ENCODE measurements around the gene CYP4F22. TPM values are rescaled to one million over a fixed set of nuclear protein-coding genes. Genes with fewer than 3 reads are reported as not detected.

The CYP4F22 gene
- total and polyA plus RNA-seq, 10 of the 15 experiments (the other 5 are each of a cell fraction or from before 2014, with no cell fraction given), result not detected

DNA sequence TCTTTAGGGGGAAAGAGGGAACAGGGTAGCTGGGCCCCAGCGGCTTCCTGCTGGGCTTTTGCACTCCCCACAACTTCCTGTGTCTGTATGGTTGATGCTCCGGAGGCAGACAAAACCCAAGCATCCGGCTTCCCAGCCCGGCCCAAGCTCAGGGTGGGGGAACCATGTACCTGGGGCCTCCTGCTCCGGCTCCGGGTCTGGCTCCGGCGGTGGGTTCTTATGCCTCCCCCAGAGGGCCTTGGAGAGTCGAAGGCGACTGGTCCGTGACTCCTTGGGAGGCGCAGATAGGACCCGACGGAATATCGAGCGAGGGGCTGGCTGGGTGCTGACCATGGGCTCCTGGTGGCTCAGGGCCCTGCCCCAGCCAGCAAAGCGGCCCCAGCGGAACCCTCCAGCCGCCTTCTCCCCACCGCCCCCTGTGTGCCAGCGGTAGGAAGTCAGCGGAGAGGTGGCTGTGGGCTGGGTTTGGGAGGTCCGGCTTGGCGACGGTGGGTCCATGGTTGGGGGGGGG is 44.4 kb upstream of the CYP4F22 start (continued):
- TF ChIP-seq HCFC1 (IDR thresholded peaks at IDR 0.05; ENCODE audit: low read length), result peak; percentile 44; the same call in 1 of the 2 replicates
- TF ChIP-seq EZH2 (IDR thresholded peaks at IDR 0.05; ENCODE audit: borderline replicate concordance, control insufficient read depth, low read depth, low read length), result no peak
- TF ChIP-seq, protein P1, sequence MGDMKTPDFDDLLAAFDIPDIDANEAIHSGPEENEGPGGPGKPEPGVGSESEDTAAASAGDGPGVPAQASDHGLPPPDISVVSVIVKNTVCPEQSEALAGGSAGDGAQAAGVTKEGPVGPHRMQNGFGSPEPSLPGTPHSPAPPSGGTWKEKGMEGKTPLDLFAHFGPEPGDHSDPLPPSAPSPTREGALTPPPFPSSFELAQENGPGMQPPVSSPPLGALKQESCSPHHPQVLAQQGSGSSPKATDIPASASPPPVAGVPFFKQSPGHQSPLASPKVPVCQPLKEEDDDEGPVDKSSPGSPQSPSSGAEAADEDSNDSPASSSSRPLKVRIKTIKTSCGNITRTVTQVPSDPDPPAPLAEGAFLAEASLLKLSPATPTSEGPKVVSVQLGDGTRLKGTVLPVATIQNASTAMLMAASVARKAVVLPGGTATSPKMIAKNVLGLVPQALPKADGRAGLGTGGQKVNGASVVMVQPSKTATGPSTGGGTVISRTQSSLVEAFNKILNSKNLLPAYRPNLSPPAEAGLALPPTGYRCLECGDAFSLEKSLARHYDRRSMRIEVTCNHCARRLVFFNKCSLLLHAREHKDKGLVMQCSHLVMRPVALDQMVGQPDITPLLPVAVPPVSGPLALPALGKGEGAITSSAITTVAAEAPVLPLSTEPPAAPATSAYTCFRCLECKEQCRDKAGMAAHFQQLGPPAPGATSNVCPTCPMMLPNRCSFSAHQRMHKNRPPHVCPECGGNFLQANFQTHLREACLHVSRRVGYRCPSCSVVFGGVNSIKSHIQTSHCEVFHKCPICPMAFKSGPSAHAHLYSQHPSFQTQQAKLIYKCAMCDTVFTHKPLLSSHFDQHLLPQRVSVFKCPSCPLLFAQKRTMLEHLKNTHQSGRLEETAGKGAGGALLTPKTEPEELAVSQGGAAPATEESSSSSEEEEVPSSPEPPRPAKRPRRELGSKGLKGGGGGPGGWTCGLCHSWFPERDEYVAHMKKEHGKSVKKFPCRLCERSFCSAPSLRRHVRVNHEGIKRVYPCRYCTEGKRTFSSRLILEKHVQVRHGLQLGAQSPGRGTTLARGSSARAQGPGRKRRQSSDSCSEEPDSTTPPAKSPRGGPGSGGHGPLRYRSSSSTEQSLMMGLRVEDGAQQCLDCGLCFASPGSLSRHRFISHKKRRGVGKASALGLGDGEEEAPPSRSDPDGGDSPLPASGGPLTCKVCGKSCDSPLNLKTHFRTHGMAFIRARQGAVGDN (IDR thresholded peaks at IDR 0.05), result peak; percentile 54
- TF ChIP-seq TCF7 (IDR thresholded peaks at IDR 0.05; ENCODE audit: borderline replicate concordance), result no peak
- peak; percentile 21; the same call in 1 of the 2 replicates for TF ChIP-seq NBN (IDR thresholded peaks at IDR 0.05)
- TF ChIP-seq ASH2L (IDR thresholded peaks at IDR 0.05; ENCODE audit: borderline replicate concordance, low read depth), result no peak
- 0 out of 2 replicates have a peak, but pooled peaks have one; percentile 25 for TF ChIP-seq TCF3 (IDR thresholded peaks at IDR 0.05; ENCODE audit: borderline replicate concordance, insufficient read depth, low read depth, low read length)
- peak; percentile 69 for TF ChIP-seq LARP7 (IDR thresholded peaks at IDR 0.05)
- TF ChIP-seq, protein P2, sequence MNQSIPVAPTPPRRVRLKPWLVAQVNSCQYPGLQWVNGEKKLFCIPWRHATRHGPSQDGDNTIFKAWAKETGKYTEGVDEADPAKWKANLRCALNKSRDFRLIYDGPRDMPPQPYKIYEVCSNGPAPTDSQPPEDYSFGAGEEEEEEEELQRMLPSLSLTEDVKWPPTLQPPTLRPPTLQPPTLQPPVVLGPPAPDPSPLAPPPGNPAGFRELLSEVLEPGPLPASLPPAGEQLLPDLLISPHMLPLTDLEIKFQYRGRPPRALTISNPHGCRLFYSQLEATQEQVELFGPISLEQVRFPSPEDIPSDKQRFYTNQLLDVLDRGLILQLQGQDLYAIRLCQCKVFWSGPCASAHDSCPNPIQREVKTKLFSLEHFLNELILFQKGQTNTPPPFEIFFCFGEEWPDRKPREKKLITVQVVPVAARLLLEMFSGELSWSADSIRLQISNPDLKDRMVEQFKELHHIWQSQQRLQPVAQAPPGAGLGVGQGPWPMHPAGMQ (IDR thresholded peaks at IDR 0.05; ENCODE audit: borderline replicate concordance), result no peak
- 0 out of 4 replicates have a peak, but pooled peaks of 1 of the 2 experiments have one; percentile 26 for TF ChIP-seq BHLHE40 (IDR thresholded peaks at IDR 0.05; ENCODE audit: borderline replicate concordance in 1 of 2, low read depth in 2 of 2, low read length in 1 of 2)
- TF ChIP-seq CHD1 (IDR thresholded peaks at IDR 0.05; ENCODE audit: low read depth, low read length), result no peak
- TF ChIP-seq, protein P3, sequence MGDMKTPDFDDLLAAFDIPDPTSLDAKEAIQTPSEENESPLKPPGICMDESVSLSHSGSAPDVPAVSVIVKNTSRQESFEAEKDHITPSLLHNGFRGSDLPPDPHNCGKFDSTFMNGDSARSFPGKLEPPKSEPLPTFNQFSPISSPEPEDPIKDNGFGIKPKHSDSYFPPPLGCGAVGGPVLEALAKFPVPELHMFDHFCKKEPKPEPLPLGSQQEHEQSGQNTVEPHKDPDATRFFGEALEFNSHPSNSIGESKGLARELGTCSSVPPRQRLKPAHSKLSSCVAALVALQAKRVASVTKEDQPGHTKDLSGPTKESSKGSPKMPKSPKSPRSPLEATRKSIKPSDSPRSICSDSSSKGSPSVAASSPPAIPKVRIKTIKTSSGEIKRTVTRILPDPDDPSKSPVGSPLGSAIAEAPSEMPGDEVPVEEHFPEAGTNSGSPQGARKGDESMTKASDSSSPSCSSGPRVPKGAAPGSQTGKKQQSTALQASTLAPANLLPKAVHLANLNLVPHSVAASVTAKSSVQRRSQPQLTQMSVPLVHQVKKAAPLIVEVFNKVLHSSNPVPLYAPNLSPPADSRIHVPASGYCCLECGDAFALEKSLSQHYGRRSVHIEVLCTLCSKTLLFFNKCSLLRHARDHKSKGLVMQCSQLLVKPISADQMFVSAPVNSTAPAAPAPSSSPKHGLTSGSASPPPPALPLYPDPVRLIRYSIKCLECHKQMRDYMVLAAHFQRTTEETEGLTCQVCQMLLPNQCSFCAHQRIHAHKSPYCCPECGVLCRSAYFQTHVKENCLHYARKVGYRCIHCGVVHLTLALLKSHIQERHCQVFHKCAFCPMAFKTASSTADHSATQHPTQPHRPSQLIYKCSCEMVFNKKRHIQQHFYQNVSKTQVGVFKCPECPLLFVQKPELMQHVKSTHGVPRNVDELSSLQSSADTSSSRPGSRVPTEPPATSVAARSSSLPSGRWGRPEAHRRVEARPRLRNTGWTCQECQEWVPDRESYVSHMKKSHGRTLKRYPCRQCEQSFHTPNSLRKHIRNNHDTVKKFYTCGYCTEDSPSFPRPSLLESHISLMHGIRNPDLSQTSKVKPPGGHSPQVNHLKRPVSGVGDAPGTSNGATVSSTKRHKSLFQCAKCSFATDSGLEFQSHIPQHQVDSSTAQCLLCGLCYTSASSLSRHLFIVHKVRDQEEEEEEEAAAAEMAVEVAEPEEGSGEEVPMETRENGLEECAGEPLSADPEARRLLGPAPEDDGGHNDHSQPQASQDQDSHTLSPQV (IDR thresholded peaks at IDR 0.05), result no peak
- no peak for TF ChIP-seq FOXK2 (IDR thresholded peaks at IDR 0.05)
- peak; percentile 83; the same call in 1 of the 2 replicates for TF ChIP-seq PML (IDR thresholded peaks at IDR 0.05; ENCODE audit: low read length)
- TF ChIP-seq, protein P4, sequence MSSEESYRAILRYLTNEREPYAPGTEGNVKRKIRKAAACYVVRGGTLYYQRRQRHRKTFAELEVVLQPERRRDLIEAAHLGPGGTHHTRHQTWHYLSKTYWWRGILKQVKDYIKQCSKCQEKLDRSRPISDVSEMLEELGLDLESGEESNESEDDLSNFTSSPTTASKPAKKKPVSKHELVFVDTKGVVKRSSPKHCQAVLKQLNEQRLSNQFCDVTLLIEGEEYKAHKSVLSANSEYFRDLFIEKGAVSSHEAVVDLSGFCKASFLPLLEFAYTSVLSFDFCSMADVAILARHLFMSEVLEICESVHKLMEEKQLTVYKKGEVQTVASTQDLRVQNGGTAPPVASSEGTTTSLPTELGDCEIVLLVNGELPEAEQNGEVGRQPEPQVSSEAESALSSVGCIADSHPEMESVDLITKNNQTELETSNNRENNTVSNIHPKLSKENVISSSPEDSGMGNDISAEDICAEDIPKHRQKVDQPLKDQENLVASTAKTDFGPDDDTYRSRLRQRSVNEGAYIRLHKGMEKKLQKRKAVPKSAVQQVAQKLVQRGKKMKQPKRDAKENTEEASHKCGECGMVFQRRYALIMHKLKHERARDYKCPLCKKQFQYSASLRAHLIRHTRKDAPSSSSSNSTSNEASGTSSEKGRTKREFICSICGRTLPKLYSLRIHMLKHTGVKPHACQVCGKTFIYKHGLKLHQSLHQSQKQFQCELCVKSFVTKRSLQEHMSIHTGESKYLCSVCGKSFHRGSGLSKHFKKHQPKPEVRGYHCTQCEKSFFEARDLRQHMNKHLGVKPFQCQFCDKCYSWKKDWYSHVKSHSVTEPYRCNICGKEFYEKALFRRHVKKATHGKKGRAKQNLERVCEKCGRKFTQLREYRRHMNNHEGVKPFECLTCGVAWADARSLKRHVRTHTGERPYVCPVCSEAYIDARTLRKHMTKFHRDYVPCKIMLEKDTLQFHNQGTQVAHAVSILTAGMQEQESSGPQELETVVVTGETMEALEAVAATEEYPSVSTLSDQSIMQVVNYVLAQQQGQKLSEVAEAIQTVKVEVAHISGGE (CRISPR knock-in tag; IDR thresholded peaks at IDR 0.05), result peak; percentile 74
- TF ChIP-seq WRNIP1 (IDR thresholded peaks at IDR 0.05; ENCODE audit: borderline replicate concordance, low read depth, low read length), result no peak

Data from GM12878 (cell line).